GM18508 (cell line): ENCODE data around the gene SLC35E4.
"Not testable (repeated sequence)": the region's sequence is repeated elsewhere in the genome, so short reads cannot be mapped to it uniquely, and the experiment has no call there.

ENCODE experiments used
- ATAC-seq: cut with Tn5 transposase; IDR thresholded peaks from one replicate; pipeline ENCODE4 v1.9.1; 2021; ENCODE audit warnings: moderate number of reproducible peaks; ENCODE audit not compliant: insufficient read depth, unreplicated experiment

Gene SLC35E4

GRCh38 chr22:30610299-30610698, 25.3 kb upstream of the SLC35E4 start:
- no peak for ATAC-seq

GRCh38 chr22:30611197-30611596, 24.4 kb upstream of the SLC35E4 start:
- ATAC-seq, result no peak

GRCh38 chr22:30612789-30613188, 22.8 kb upstream of the SLC35E4 start:
- ATAC-seq, result no peak

GRCh38 chr22:30614268-30614667, 21.3 kb upstream of the SLC35E4 start:
- no peak for ATAC-seq

GRCh38 chr22:30614879-30615278, 20.7 kb upstream of the SLC35E4 start:
- ATAC-seq, result no peak

GRCh38 chr22:30615543-30615954, 20.0 kb upstream of the SLC35E4 start:
- ATAC-seq, result no peak

- no peak for ATAC-seq
These were observed 17.8 kb upstream of the SLC35E4 start for GRCh38 chr22:30617819-30618218.

- ATAC-seq, result not testable (repeated sequence)
These were observed 15.7 kb upstream of the SLC35E4 start for GRCh38 chr22:30619909-30620308.

GRCh38 chr22:30626413-30626812, 9.2 kb upstream of the SLC35E4 start:
- no peak for ATAC-seq

- no peak for ATAC-seq
These were observed 8.1 kb upstream of the SLC35E4 start for GRCh38 chr22:30627471-30627870.

GRCh38 chr22:30628491-30628890, 7.1 kb upstream of the SLC35E4 start:
- ATAC-seq, result no peak

- not testable (repeated sequence) for ATAC-seq
These were observed 4.1 kb upstream of the SLC35E4 start for GRCh38 chr22:30631469-30631868.

- ATAC-seq, result peak; percentile 55
These were observed 929 bp upstream of the SLC35E4 start for GRCh38 chr22:30634471-30635233.

- ATAC-seq, result no peak
These were observed 871 bp downstream of the SLC35E4 start for GRCh38 chr22:30636226-30637077.

GRCh38 chr22:30637701-30638114, 2.1 kb downstream of the SLC35E4 start:
- no peak for ATAC-seq

GRCh38 chr22:30640361-30640760, 4.8 kb downstream of the SLC35E4 start:
- no peak for ATAC-seq

GRCh38 chr22:30640839-30641430, 5.4 kb downstream of the SLC35E4 start:
- no peak for ATAC-seq

GRCh38 chr22:30643055-30643875, 7.7 kb downstream of the SLC35E4 start:
- no peak for ATAC-seq

- ATAC-seq, result no peak
These were observed 11.1 kb downstream of the SLC35E4 start for GRCh38 chr22:30646518-30647160.

- no peak for ATAC-seq
These were observed 12.0 kb downstream of the SLC35E4 start for GRCh38 chr22:30647536-30647935.
